ENCODE measurements around the gene ZC3H12C. TPM values are rescaled to one million over a fixed set of nuclear protein-coding genes. Genes with fewer than 3 reads are reported as not detected.

ZC3H12C gene
- total and polyA plus RNA-seq, 2 of the 4 experiments (the other 2 are of a cell fraction), result 4.2 to 15.8 TPM

DNA sequence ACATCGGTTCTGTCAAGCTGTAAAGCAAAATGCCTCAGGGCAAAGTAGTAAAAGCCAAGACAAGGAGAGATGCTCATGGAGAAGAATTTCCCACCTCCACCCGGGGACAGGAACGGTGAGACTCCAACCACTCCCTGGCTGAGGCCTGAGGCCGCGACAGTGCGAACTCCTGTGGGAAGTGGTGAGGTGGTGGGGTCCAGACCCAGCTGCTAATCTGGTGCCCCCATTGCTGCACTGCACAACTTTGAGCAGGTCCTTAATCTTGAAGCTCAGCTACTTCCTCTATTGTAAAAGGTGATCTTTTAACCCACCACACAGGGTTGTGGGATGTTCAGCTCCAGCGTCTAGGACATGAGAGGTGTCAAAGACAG, 83.9 kb downstream of the ZC3H12C start:
- Histone ChIP-seq H2BK20ac (ENCODE audit: low read depth, low read length) (no peak overlapping the region), H4K20me1 (ENCODE audit: insufficient read depth, low read length) (no peaks in the 10 kb centered on the region), H3K79me1 (ENCODE audit: low read depth in 1 of 2, low read length in 2 of 2) (0 out of 4 replicates have a peak, but pooled peaks cover 0 to 3% of the 10 kb centered on the region in 2 experiments), H3K4ac (ENCODE audit: low read depth, low read length) (no peak overlapping the region), H3K36me3 (ENCODE audit: control insufficient read depth, insufficient read depth, low read length) (no peaks in the 10 kb centered on the region), H3K4me2 (ENCODE audit: low read depth, low read length) (no peak overlapping the region), H2BK15ac (ENCODE audit: low read depth, low read length) (no peak overlapping the region), H3K27me3 (ENCODE audit: control insufficient read depth, insufficient read depth, low read length) (no peaks in the 10 kb centered on the region), H3K18ac (ENCODE audit: low read depth, low read length) (no peak overlapping the region), H3K9me1 (ENCODE audit: insufficient read depth, low read length) (peaks cover 10% of the 10 kb centered on the region; the same call in 1 of the 2 replicates), H4K8ac (ENCODE audit: low read depth in 2 of 2, low read length in 2 of 2) (no peak overlapping the region), H3K27ac (ENCODE audit: insufficient read depth, low read length) (no peak overlapping the region), H2BK120ac (ENCODE audit: low read depth, low read length) (no peak overlapping the region), H3K14ac (replicated peaks; ENCODE audit: low read depth, low read length) (no peak overlapping the region), H2BK5ac (ENCODE audit: low read depth, low read length, poor library complexity, severe bottlenecking) (no peak overlapping the region), H3K4me1 (ENCODE audit: control insufficient read depth, insufficient read depth, low read length) (peaks cover 9% of the 10 kb centered on the region), H3K9me3 (ENCODE audit: control insufficient read depth, insufficient read depth, low read length) (no peaks in the 10 kb centered on the region), H3K23ac (ENCODE audit: low read depth, low read length) (no peak overlapping the region), H4K91ac (ENCODE audit: insufficient read depth, low read depth, low read length) (no peak overlapping the region), H3K56ac (ENCODE audit: extremely low read depth, insufficient read depth, low read length) (no peak overlapping the region), H4K5ac (ENCODE audit: low read depth, low read length) (no peak overlapping the region), H3K9ac (ENCODE audit: low read depth, low read length) (no peak overlapping the region), H2AK5ac (ENCODE audit: low read depth, low read length) (no peak overlapping the region), H2AFZ (replicated peaks; ENCODE audit: low read length, poor library complexity) (no peak overlapping the region), H2AK9ac (replicated peaks; ENCODE audit: low read depth, low read length, poor library complexity) (no peak overlapping the region), H3K4me3 (ENCODE audit: insufficient read depth, low read depth, low read length) (no peak overlapping the region)
- no TSS peak for BruUV-seq (replicated peaks)
- WGBS, 2 experiments (ENCODE audit: extremely low coverage in 2 of 2, insufficient read length in 1 of 2), result no CpG with 5 or more reads among the region's 7 CpGs
- in situ Hi-C loops (cut with MboI; ENCODE audit: low sequenced_read_pairs) (loop anchor here (25.0 kb wide), 1 partner anchor 215 kb away; no protein-coding TSS in a partner anchor), intact Hi-C loops (cut with micrococcal nuclease) (no loop called here), dilution Hi-C loops (cut with HindIII; ENCODE audit: low sequenced_read_pairs, unreplicated experiment) (no loop called here)
- ChIA-PET CTCF (no interaction called here), POLR2A (ENCODE audit: unreplicated experiment) (no interaction called here)
- DNase-seq (no peak), ATAC-seq (ENCODE audit: low read depth) (no peak)
- TF ChIP-seq MAZ (IDR thresholded peaks at IDR 0.05; ENCODE audit: borderline replicate concordance, low read depth, low read length) (no peak), RAD21 (IDR thresholded peaks at IDR 0.05; ENCODE audit: low read length) (no peak), CEBPB (IDR thresholded peaks at IDR 0.05; ENCODE audit: low read depth, low read length) (no peak)

Measured in IMR-90 (cell line).